Stimulated activated CD8-positive, alpha-beta memory T cell treated with anti-CD3 and anti-CD28 coated beads, Interleukin-12 subunit alpha, Interleukin-12 subunit beta, amount 100 ng/mL, for 1 hour (primary cell): ENCODE measurements around the gene PFKL.
A peak's percentile ranks its signal among the peaks of the same experiment; 100 is the strongest.

Source experiments
- DNase-seq: peaks from one replicate; pipeline ENCODE4 v3.0.0-alpha.2; 2020; ENCODE audit warnings: low read depth

The PFKL gene

GRCh38 chr21:44364151-44365053 lies 64.5 kb downstream of the PFKL start:
- DNase-seq, result no peak

GRCh38 chr21:44365251-44365966 lies 65.6 kb downstream of the PFKL start:
- no peak for DNase-seq

GRCh38 chr21:44365967-44366585 lies 66.2 kb downstream of the PFKL start:
- DNase-seq, result no peak

- no peak for DNase-seq
These were observed 66.8 kb downstream of the PFKL start for GRCh38 chr21:44366586-44367211.

- no peak for DNase-seq
These were observed 69.0 kb downstream of the PFKL start for GRCh38 chr21:44368711-44369446.

- no peak for DNase-seq
These were observed 70.3 kb downstream of the PFKL start for GRCh38 chr21:44370027-44370735.

- DNase-seq, result no peak
These were observed 71.0 kb downstream of the PFKL start for GRCh38 chr21:44370786-44371410.

- no peak for DNase-seq
These were observed 71.7 kb downstream of the PFKL start for GRCh38 chr21:44371596-44371995.

GRCh38 chr21:44372616-44373015 lies 72.8 kb downstream of the PFKL start:
- DNase-seq, result no peak

GRCh38 chr21:44374601-44375280 lies 74.9 kb downstream of the PFKL start:
- DNase-seq, result no peak

- peak; percentile 10 for DNase-seq
These were observed 75.4 kb downstream of the PFKL start for GRCh38 chr21:44375281-44375651.

GRCh38 chr21:44375761-44376241 lies 75.9 kb downstream of the PFKL start:
- no peak for DNase-seq

GRCh38 chr21:44376606-44377005 lies 76.8 kb downstream of the PFKL start:
- no peak for DNase-seq
